Right lobe of liver (tissue), 4 donors: ENCODE results near the gene GALNTL6.

Source experiments
- POLR2A ChIP-seq: fragments of 450-650 bp; IDR thresholded peaks from one replicate; pipeline ENCODE4 v1.6.1; 2017; ENCODE audit warnings: antibody characterized with exemption, mild to moderate bottlenecking
- TF ChIP-seq, protein P1 (sequence below), 4 donors: fragments of 200-600 bp in 3 of 4; fragments of 450-650 bp in 1 of 4; IDR thresholded peaks; one replicate each; pipeline versions ENCODE4 v1.5.1 to v1.8.0; 2016 to 2022; ENCODE audit warnings: antibody characterized with exemption in 4 of 4, mild to moderate bottlenecking in 2 of 4
- donor health status: DM: no; HTN: no; CAD: no.
- donor health status: DM: no; HTN: no; CAD: no.
- donor health status: DM: no; HTN: yes; CAD: no.

DNA sequence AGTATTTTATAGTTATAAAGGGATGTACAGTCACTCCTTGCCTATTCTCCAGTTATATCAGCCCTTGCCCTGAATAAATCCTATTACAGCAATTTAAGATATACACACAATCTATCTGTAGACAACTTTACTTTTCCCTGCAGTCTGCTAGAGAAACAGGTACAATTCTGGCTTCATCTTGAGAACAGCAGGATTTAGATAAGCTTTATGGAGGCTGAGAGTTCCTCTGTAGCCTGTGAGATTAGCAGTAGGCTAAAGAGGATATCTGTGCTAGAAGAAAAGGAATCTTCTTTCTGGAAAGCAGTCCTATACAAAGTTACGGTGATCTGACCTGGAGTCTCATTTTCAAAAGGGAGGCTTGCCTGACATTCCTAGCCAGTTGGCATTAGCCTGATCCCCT is 290.3 kb downstream of the GALNTL6 start:
- TF ChIP-seq, protein P1, sequence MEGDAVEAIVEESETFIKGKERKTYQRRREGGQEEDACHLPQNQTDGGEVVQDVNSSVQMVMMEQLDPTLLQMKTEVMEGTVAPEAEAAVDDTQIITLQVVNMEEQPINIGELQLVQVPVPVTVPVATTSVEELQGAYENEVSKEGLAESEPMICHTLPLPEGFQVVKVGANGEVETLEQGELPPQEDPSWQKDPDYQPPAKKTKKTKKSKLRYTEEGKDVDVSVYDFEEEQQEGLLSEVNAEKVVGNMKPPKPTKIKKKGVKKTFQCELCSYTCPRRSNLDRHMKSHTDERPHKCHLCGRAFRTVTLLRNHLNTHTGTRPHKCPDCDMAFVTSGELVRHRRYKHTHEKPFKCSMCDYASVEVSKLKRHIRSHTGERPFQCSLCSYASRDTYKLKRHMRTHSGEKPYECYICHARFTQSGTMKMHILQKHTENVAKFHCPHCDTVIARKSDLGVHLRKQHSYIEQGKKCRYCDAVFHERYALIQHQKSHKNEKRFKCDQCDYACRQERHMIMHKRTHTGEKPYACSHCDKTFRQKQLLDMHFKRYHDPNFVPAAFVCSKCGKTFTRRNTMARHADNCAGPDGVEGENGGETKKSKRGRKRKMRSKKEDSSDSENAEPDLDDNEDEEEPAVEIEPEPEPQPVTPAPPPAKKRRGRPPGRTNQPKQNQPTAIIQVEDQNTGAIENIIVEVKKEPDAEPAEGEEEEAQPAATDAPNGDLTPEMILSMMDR (IDR thresholded peaks at IDR 0.05): no peak
- TF ChIP-seq POLR2A: no peak
